GM12892 (cell line): ENCODE measurements around the gene CEP162.

Source experiments
- POLR2A ChIP-seq: IDR thresholded peaks from 2 replicates; pipeline ENCODE4 v1.6.1; 2011; ENCODE audit warnings: low read depth, low read length, control low read depth
- POLR2AphosphoS5 ChIP-seq: IDR thresholded peaks from 2 replicates; pipeline ENCODE4 v1.6.1; 2011; ENCODE audit warnings: low read depth, low read length, control low read depth

DNA sequence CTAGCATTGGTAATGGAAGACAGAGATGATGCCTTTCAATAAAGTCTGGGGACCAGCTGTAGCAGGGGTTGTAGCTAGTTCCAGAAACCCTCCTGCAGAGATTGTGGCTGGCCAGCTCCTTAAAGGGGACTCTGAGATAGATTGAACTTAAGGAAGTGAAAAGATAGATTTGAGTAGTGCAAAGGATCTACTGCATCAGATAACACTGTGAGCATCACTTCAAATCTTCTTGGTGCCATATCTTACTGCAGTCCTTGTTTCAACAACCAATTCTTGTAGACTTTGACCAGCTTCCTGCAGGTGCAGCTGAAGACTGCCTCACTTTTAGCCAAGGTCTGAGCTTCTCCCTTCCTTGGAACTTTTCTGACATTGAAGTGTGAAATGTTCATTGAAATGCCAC is 14.8 kb upstream of the CEP162 start:
- no peak for TF ChIP-seq POLR2A
- TF ChIP-seq POLR2AphosphoS5, result no peak
